Stimulated activated CD8-positive, alpha-beta memory T cell treated with anti-CD3 and anti-CD28 coated beads, Interleukin-4, amount 100 ng/mL, for 1 hour (primary cell): Measurements from ENCODE around the gene BCO1.
"Not testable (repeated sequence)": the region's sequence is repeated elsewhere in the genome, so short reads cannot be mapped to it uniquely, and the experiment has no call there.

ENCODE experiments used
- DNase-seq, 2 donors: peaks; one replicate each; pipeline ENCODE4 v3.0.0-alpha.2; 2020; ENCODE audit warnings: low read depth in 2 of 2, low spot score in 1 of 2

Gene BCO1

GRCh38 chr16:81238296-81239011 lies at the start of gene BCO1:
Gene BCO1 (plus strand): TSS chr16:81238689. CDS start chr16:81238909, 220 bp downstream.
- no peak for DNase-seq

- no peak for DNase-seq
Measured at GRCh38 chr16:81189100-81189664, 49.3 kb upstream of the BCO1 start.

DNA sequence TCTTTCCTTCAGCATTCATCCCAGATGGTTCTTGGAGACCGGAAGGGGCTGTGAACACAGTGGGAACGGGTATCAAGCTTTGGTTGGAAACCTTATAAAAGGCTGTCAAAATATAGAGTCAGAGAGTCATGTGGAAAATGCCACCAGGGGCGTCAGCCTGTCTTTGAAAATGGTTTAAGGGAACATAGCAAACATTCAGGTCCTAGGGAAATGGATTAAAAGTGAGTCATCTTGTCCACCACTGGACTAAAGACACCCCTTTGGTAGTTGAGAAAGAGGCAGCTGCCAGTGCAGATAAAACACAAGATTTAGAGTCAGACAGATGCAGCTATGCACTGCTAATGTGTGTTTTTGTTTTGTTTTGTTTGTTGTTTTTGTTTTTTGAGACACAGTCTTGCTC lies 47.8 kb upstream of the BCO1 start:
- no peak for DNase-seq

DNA sequence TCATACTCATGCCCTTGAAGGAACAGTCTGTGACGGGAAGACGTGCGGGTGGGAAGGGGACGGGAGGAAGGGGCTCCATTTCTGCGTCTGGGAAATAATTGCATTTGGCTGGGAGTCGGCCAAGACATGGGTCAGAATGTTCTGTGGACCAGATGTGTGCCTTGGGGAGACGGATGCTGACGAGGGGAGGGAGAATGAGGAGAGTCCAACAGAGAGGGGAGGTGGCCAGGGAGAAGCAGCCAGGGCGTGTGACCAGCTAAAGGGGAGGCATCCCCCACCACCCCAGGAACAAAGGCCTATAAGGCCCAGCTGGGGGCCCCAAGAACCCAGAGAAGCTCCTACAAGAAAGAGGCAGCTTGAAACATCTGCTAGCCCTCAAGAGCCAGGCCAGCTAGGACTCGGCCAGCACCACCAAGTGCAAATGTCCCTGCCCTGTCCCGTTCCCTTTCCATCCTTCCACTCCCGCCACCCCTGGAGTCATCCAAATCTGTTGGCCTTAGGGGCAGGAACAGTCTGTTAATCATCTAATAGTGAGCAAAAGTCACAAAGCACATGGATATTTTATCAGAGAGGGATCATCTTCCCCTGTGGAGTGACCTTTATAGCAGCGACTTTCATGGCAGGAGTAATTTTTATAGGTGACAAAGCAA lies 42.5 kb upstream of the BCO1 start:
- DNase-seq, result no peak

DNA sequence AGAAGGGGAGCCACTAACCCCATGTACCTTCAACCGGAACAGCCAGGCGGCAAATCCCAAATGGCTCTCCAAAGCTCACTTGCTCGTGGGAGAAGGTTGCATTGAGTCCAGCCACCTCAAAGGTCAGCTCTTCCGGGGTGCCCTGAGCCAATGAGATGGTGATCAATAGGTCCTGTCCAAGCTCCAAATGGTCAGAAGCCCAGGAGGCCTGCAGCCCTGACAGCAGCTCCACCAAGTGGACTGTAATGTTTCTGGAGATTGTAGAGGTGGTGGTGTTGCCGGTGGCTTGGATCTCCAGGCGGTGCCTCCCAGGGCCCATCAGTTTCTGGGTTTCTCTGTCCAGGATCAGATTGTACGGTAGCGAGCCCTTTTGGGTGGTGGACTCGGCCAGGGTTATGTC lies 39.9 kb upstream of the BCO1 start:
- DNase-seq, result no peak

DNA sequence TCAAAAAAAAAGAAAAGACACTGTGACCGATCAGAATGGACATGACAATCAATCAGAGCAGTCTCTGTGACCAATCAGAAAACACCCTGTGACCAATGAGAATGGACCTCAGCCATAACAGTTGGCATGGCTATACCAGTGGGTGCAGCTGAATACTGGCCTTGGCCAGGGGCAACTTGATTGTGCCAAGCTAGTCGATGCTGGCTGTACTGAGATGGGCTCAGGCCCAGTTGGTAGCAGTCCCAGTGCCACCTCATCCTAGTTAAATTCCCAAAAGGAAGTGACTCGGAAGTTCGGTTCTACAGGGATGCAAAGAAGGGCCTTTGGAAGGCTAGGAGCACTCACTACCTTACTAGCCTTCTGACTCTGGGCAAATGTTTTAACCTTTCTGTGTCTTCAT lies 37.2 kb upstream of the BCO1 start:
- DNase-seq, result no peak

GRCh38 chr16:81204798-81205680 lies 33.5 kb upstream of the BCO1 start:
- DNase-seq, result no peak

DNA sequence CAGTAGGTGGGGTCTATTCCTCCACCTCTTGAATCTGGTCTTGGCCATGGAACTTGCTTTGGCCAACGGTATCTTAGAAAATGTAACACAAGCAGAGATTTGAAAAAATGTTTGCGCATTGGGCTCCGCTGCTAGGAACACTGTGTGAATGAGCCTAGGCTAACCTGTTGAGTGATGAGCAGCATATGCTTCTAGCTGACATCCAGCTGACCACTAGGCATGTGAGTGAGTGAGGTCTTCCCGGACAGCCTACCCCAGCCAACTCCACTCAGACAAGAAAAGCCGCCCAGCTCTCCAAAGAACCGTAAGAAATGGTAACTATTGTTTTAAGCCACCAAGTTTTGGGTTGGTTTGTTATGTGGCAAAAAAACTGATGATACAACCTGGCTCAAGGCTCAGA lies 31.4 kb upstream of the BCO1 start:
- DNase-seq, result no peak

- no peak for DNase-seq
Measured at GRCh38 chr16:81210807-81211206, 27.7 kb upstream of the BCO1 start.

- DNase-seq, result no peak
Measured at GRCh38 chr16:81212830-81213465, 25.5 kb upstream of the BCO1 start.

GRCh38 chr16:81214745-81215166 lies 23.7 kb upstream of the BCO1 start:
- no peak for DNase-seq

GRCh38 chr16:81216114-81216513 lies 22.4 kb upstream of the BCO1 start:
- DNase-seq, result no peak

GRCh38 chr16:81216706-81217105 lies 21.8 kb upstream of the BCO1 start:
- DNase-seq, result no peak

DNA sequence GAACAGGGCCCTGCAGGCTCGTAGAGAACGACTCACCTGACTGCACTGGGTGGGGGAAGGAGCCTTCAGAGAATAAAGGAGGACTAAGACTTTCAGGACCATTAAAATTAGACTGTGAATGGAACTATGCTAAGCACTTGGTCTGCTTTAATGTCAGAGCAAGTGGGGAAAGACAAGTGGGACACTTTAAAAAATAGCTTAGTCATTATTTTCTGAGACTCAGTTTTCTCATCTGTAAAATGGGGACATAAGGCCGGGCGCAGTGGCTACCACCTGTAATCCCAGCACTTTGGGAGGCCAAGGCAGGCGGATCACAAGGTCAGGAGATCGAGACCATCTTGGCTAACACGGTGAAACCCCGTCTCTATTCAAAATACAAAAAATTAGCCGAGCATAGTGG lies 19.3 kb upstream of the BCO1 start:
- DNase-seq, result no peak

DNA sequence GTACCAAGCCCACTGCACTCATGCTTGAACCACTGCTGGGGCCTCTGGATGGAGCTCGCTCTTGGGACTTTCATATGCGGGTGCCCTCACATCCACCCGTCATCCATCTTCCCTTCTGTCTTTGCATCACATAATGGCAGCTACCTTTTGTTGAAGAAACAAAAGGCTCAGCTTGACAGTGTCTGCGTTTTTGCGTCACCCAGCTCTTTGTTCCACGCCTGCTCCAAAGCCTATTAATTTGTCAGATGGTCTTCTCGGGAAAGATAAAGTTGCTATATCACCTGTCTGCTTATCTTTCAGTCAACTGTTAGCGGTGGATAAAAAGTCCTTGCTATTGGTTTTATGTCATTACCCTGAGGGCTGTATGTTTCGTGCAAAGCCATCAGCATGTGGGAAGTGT lies 18.1 kb upstream of the BCO1 start:
- no peak for DNase-seq

- no peak for DNase-seq
Measured at GRCh38 chr16:81221731-81222130, 16.8 kb upstream of the BCO1 start.

GRCh38 chr16:81224824-81225223 lies 13.7 kb upstream of the BCO1 start:
- no peak for DNase-seq

GRCh38 chr16:81225697-81226096 lies 12.8 kb upstream of the BCO1 start:
- not testable (repeated sequence) for DNase-seq

- no peak for DNase-seq
Measured at GRCh38 chr16:81227785-81228184, 10.7 kb upstream of the BCO1 start.

DNA sequence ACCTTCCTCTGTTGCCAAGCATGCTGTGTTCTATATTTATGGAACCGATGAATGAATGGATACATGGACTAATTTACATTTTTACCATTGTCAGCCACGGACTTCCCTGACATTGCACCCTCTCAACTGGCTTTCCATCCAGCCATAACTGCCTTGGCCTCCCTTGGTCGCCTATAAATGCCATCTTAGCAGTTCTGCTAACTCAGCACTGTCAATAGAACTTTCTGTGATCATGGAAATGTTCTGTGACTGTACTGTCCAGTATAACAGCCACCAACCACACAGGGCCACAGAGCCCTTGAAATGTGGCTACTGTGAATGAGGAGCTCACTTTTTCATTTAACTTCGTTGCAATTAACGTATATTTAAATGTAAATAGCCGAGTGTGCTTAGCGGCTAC lies 8.7 kb upstream of the BCO1 start:
- DNase-seq, result no peak

- no peak for DNase-seq
Measured at GRCh38 chr16:81231014-81231413, 7.5 kb upstream of the BCO1 start.
